ENCODE results near the gene CASR.

The CASR gene

GRCh38 chr3:122258757-122259371, 75.4 kb downstream of the CASR start:
- no peak for DNase-seq

GRCh38 chr3:122260206-122260605, 76.7 kb downstream of the CASR start:
- no peak for DNase-seq

GRCh38 chr3:122263058-122263457, 79.6 kb downstream of the CASR start:
- no peak for DNase-seq

- no peak for DNase-seq
Measured at GRCh38 chr3:122263974-122264588, 80.6 kb downstream of the CASR start.

- DNase-seq: no peak
Measured at GRCh38 chr3:122265957-122266356, 82.5 kb downstream of the CASR start.

- DNase-seq: no peak
Measured at GRCh38 chr3:122268257-122269024, 85.0 kb downstream of the CASR start.

GRCh38 chr3:122269045-122269444, 85.6 kb downstream of the CASR start:
- DNase-seq: no peak

- no peak for DNase-seq
Measured at GRCh38 chr3:122271246-122271898, 87.9 kb downstream of the CASR start.

GRCh38 chr3:122272879-122273278, 89.4 kb downstream of the CASR start:
- DNase-seq: no peak

- DNase-seq: no peak
Measured at GRCh38 chr3:122273498-122273897, 90.0 kb downstream of the CASR start.

- no peak for DNase-seq
Measured at GRCh38 chr3:122281891-122282290, 98.4 kb downstream of the CASR start.

GRCh38 chr3:122283796-122284445, 100.5 kb downstream of the CASR start:
- no peak for DNase-seq

- no peak for DNase-seq
Measured at GRCh38 chr3:122284486-122284885, 101.0 kb downstream of the CASR start.

GRCh38 chr3:122294359-122294758, 110.9 kb downstream of the CASR start:
- no peak for DNase-seq

- DNase-seq: no peak
Measured at GRCh38 chr3:122295266-122296062, 112.0 kb downstream of the CASR start.

GRCh38 chr3:122298239-122298638, 114.8 kb downstream of the CASR start:
- no peak for DNase-seq

- DNase-seq: no peak
Measured at GRCh38 chr3:122299215-122299614, 115.7 kb downstream of the CASR start.

GRCh38 chr3:122299872-122300460, 116.5 kb downstream of the CASR start:
- peak in 1 of 4 experiments; percentile 1 for DNase-seq

- no peak for DNase-seq
Measured at GRCh38 chr3:122301063-122301462, 117.6 kb downstream of the CASR start.

GRCh38 chr3:122305818-122306621, 122.6 kb downstream of the CASR start:
- DNase-seq: no peak

GRCh38 chr3:122306622-122306953, 123.1 kb downstream of the CASR start:
- no peak for DNase-seq

All from activated CD4-positive, CD25-positive, alpha-beta regulatory T cell (primary cell).